Hematopoietic multipotent progenitor cell treated with erythropoietin and hydrocortisone succinate and interleukin-3 and kit ligand, for 8 days (in vitro differentiated cells): ENCODE results near the gene ST7L.
A peak's percentile ranks its signal among the peaks of the same experiment; 100 is the strongest.
"Not testable (repeated sequence)": the region's sequence is repeated elsewhere in the genome, so short reads cannot be mapped to it uniquely, and the experiment has no call there.

Experiments used
- DNase-seq: peaks from one replicate; pipeline ENCODE4 v3.0.0-alpha.2; 2015

Gene ST7L

DNA sequence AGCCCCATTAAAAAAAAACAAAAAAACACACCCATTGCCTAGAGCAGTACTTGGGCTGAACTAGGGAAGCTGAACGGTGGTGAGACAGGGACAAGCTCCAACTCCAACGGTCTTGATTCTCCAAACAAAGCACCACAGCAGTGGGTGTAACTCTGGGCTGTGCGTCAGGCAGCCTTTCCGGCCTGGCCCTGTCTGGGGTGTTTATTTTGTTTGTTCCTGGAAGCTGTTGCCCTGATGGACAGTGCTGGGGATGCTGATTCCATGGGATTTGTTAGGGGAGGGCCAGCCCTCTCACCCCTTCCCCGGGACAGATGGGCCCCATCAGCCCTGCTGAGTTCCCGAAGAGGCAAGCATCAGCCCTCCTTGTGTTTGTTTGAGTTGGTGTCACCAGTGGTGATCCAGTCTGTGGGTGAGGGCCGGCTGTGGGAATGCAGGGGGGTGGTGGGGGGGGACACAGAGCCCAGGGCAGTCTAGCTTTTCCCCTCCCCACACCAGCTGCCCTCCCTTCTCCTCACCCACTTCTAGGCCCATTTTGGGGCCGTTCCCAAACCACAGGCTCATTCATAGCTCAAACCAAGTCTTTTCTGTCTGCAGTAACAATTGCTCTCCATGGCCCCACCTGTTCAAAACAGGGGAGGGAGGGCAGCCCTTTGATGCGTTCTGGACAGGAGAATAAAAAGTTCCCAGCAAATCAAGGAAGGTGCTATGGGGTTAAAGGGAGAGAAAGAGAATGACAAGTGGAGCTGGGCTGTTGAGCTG, 105.7 kb downstream of the ST7L start:
- no peak for DNase-seq

DNA sequence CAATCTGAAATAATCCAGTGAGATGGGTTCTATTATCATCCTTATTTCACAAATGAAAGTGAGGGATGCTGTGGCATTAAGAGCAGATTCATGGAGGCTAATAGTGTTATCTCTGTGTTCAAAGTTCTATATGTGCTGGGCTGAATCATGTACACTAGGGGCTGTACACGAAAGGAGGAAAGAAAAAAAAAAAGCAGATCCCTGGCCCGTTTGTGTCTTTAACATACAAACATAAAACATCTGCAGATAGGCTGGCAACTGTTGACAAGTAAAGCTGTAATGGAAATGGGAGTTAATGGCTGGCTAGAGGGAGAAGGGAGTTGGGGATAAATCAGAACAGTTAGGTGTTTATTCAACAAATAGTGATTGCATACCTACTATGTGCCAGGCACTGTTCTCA, 107.0 kb downstream of the ST7L start:
- no peak for DNase-seq

DNA sequence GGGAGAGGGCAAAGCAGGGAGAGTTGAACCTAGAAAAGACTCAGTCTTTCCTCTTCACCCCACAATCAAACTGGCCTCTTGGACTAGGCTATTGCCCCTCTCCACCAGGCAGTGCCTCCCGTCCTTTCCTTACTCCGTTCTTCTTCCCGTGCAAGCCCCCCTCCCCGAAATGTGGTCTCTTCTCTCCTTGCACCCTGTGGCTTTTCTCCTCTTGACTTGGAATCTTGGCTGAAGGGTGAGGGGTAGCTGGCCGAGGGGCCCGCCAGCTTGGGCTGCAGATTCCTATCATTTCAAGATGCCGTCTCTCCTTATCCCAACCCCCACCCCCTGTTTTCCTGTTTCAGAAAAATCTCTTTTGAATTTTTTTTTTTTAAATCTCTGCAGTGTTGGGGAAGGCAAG, 108.6 kb downstream of the ST7L start:
- no peak for DNase-seq

DNA sequence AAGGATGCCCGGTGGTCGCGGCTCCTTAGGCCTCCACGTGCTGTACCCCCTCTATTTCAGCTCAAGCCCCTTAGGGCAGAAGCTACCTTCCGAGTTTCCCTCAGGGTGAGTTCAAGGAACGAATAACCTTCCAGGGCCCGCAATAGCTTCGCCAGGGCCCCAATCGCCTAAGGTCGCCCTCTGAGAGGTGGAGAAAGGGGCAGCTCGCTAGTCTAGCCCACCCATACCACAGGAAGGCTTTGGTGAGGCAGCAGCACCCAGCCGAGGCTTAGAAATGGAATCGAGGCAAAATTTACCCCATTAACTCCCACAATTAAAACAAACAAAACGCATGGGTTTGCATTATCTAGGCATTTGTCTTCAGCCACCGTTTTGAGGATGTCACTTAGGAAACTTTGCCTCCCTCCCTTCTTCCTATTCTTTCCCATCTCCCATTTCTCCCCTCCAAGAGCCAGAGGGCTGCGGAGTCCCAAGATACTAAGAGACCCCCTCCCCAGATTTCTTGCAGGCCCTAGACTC, 109.2 kb downstream of the ST7L start:
- no peak for DNase-seq

DNA sequence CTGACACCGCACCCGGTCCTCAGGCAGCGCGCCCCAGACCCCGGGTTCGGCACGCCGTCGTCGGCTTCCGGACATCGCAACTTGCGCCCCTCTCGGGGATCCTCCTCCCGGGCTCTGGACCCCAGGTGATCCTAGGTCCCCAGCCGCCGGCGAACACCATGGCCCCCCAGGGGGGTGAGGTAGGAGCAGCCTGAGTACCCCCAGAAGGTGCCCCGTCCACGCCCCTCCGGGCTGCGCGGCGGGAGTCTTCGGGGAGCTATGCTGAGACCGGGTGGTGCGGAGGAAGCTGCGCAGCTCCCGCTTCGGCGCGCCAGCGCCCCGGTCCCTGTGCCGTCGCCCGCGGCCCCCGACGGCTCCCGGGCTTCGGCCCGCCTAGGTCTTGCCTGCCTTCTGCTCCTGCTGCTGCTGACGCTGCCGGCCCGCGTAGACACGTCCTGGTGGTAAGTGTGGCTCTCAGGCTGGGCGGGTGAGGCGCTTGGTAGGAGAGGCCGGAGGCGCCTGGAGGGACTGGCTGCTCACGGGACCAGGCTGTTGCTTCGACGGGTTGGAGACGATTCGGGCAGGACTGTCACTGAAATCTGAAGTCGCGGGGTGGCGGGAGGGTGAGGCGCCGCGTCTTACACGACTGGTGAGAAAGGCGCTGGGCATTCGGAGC, 109.8 kb downstream of the ST7L start:
- no peak for DNase-seq

DNA sequence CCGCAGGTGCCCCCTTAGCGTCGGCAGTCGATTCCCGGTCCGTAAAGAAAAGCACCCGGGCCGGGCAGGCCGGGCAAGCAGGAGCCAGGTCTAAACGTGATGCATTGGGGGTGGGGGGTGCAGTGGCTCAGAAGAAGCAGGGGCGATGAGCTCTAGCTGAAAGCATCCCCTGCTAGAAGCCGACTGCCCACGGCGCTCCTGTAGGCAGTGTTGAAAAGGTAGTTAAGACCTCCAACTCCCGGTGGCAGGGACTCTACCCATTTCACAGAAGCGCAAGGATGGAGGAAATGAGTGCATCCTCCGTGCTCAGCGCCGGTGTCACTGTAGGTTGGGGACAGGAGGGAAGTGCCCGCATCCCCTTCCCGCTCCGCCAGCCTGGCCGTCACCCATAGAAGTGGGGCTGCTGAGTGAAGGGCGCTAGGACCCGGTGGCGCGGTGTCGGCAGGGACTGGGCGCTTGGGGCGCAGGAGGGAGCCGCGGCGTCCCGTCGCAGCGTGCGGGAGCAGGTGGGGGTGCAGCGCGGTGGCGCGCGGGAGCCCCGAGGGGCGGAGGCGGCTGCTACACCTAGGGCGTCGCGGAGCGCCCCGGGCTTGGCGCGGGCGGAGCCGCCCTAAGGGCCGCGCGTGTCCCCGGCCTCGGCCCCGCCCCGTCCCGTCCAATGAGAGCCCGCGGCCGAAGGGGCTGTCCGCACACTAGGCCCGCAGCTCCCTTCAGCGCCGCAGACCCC, 110.5 kb downstream of the ST7L start, which contains the start of gene WNT2B:
Gene WNT2B (plus strand): TSS at position 688 of the 727 bp plus-strand sequence. CDS start 298 bp downstream, outside the sequence.
- no peak for DNase-seq

DNA sequence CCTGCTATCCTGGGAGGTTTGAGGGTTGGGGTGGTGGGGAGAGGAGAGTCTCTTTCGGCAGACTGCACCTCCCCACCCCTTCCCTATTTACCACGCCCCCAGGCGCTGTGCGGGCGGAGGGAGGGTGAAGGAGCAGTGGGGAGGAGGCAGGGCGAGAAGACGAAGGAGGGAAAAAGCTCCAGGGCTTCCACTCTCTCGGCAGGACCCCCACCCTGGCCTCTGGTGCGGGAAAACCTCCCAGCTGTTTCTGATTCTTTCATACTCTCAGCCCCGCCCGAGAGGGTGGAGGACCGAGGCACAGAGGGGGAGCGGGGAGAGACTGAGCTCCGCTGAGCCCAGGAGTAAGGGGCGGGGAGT, 111.0 kb downstream of the ST7L start:
- DNase-seq = no peak

DNA sequence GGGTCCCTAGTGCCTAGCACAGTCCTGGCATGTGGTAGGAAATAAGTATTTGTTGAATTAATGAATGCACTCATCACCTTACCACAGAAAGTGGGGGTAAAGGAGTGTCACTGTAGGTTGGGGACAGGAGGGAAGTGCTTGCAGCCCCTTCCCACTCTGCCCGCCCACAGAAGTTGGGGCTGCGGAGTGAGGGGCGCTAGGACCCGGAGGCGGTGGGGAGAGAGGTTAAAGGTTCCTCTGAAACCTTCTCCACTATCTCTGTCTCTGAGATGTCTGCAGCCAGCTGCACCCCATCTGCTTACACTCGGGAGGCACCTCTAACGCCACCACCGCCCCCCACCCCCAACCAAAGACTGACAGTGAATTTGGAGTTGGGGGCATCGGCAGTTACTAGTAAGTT, 111.6 kb downstream of the ST7L start:
- DNase-seq = no peak

DNA sequence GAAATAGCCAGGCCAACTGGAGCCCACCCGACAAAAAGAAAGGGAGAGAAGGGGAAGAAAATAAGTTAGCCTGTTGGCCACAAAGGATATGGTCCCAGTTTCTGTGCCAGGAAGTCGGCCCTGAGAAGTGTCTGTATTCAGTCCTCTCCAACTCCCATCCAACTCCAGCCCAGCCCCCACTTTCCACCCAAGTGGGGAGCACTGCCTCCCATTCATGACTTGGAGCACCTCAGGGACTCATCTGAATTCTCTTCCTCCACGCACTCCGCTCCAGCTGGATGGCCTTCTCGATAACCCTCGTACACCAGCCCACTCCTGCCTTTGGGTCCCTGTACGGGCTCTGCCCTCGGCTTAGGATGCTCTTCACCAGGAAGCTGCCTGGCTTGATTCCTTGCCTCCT, 112.2 kb downstream of the ST7L start:
- no peak for DNase-seq

DNA sequence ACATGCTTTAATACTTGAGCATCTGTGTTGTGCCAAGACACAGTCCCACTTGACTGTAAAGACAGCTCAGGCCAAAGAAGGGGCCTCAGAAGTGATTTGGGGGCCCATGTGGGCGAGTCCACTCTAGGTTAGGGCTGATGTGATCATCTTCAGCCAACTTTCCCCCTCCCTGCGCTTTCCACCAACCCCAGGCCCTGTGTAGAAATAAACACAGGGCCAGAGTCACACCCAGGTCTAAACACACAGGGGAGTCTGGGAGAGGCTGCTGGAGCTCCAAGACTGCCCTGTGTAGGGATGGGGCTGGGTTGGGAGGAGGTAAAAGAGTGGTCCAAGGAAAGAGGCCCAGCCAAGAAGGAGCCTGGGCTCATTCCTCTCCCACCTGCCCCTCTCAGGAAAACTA, 112.6 kb downstream of the ST7L start:
- no peak for DNase-seq

DNA sequence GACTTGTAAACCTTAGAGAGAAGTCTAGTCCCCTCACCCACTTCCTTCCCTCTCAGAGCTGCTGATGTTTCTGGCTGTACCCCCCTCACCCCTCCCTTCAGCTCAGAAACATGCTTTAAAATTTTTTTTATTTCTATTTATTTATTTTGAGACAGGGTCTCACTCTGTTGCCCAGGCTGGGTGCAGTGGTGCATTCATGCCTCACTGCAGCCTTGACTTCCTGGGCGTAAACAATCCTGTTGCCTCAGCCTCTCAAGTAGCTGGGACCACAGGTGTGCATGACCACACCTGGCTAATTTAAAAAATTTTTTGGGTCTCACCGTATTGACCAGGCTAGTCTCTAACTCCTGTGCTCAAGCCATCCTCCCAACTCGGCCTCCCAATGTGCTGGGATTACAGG, 113.1 kb downstream of the ST7L start:
- no peak for DNase-seq

DNA sequence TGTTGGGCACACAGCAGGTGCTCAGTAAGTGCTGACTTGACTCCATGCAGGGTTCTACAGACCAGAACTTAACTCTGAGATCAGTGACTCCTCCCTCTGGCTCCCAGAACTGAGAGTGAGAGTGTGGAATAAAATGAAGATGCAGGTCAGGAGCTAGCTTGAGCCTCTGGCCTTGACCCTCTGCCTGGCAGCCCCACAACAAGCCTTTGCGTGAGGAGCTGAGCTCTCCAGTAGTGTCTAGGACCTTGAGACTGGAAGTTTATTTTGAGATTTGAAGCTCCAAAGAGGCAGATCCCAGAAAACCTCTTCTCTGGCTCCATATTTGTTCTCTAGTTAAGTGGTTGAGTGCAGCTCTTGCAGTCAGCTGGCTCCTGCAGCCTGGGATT, 113.5 kb downstream of the ST7L start:
- DNase-seq = no peak

DNA sequence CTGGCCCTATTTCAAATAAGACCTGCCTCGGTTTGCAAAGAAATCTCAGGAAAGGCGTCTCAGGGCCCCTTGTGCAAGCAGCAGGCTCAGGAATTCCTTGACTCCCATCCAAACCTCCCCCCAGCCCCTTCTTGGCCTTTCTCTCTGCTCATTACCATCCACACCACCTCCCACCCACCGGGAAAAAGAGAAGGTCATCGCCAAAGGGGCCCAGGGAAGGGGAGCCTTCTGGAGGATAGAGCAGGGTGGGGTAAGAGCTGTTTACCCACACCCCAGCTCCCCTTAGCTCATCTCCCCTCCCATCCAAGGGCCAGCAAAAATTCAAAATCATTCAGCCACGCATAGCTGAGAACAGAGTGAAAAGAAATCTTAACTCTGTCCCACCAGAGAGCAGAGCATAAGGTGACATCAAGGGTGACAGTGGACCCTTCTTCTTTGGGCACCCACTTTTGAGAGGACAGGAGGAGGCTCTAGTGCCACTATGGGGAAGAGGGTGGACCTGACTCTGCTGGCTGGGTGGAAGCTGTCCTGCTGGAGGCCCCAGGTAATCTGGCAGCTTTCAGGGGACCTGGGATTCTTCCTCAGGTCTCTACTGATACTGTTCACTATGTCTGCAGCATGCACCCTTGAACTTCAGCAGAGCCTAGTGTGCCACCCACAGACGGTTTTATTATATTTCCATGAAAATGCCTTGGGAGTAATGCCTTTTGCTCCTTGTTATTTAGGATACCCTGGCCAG, 114.1 kb downstream of the ST7L start:
- no peak for DNase-seq

DNA sequence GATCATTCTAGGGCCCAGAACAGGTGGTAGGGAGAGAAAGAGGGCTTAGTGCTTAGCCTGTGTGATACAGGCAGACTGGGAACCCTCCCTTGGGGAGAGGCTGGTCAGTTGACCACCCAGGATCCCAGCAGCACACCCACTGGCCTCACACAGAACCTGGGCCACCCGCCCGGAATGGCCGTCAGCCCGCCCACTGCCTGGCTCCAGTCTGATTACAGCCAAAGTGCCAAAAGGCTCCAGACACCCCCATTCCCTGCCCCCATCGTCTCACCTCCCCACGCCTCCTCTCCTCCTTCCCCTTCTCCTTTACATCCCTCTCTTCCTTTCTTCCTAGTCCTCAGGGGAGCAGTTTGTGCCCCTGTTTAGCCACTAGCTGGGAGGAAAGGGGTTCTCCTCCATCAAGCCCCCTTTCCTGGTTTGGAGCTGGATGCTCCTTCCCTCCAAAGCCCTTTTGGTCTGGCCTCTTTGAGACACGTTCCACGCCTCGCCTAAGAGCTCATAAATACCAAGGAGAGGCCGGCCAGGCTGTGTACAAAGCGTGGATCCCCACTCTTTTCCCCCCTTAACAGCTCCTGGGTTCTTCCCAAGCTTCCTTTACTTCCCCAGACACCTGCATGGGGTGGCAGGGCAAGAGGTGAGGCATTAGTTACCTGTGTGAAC, 114.8 kb downstream of the ST7L start:
- no peak for DNase-seq

DNA sequence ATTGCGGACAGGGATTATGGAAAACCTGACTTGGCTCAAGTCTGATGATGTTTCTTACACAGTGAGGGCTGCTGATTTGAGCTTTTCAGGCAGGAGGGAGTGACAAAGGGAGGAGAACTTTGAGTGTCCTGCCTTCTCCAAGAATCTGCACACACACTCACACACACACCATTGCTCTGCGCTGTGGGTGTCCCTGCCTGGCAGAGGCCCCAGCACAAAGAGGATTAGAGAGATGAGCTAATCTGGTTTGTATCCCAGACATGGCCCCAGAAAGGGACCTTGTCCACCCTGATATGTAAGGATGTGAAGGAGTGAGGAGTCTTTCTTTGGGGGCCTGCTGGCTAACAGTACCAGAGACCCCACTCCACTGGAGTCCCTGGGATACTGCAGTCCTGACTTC, 116.1 kb downstream of the ST7L start:
- no peak for DNase-seq

DNA sequence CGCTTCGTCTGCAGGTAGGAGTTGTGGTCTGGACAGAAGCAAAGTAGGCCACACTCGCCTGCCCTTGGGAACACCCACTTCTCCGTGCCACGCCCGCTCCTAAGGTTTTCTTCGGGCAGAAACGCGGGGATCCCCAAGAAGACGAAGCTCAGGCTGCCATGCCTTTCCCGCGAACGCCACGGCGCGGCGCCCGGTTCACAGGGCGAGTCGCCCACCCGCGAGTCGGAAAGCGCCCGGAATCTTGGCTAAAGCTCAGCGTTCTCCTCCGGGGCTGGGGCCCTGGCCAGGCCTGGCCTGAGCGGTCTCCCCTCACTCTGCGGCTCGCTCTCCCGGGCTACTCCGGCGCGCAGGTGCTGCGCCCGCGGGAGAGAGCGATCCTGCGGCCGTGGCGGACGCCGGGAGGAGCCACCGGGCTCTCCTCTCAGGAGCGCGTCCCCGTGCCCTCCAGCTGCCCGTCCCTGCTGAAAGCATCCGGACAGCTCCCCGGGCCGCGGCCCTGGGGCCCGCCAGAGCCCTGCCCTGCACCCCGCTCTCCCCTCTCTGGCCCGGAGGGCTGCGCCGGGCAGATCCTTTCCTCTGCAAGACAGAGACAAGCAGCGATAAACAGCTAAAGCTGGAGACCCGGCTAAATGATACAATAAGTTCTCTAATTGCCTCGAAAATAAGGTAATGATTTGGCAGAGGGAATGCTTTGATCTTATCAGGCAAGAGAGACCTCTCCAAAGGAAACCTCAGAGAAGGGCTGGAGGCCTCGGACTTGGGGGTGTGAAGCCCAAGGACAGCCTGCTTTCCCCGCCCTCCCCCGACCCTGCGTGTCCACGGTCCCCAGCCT, 116.9 kb downstream of the ST7L start:
- peak; percentile 50 for DNase-seq

DNA sequence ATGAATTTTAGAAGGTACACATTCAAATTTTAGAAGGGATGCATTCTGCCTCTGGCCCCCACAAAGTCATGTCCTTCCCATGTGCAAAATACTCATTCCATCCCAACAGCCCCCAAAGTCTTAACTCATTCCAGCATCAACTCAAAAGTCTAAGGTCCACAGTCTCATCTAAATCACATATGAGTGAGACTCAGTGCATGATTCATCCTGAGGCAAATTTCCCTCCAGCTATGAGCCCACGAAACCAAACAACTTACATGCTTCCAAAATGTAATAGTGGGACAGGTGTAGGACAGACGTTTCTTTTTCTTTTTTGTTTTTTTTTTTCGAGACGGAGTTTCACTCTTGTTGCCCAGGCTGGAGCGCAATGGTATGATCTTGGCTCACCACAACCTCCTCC, 122.7 kb downstream of the ST7L start:
- DNase-seq = no peak

DNA sequence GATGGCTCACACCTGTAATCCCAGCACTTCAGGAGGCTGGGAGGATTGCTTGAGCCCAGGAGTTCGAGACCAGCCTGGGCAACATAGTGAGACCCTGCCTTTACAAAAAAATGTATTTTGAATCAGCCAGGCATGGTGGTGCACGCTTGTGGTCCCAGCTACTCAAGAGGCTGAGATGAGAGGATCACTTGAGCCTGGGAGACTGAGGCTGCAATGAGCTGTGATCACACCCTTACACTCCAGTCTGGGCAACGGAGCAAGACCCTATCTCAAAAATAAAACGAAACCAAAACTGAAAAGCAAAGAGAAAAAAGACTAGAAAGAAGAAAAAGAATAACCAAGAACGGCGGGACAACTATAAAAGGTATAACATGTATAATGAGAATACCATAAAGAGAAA, 125.6 kb downstream of the ST7L start:
- DNase-seq = no peak

DNA sequence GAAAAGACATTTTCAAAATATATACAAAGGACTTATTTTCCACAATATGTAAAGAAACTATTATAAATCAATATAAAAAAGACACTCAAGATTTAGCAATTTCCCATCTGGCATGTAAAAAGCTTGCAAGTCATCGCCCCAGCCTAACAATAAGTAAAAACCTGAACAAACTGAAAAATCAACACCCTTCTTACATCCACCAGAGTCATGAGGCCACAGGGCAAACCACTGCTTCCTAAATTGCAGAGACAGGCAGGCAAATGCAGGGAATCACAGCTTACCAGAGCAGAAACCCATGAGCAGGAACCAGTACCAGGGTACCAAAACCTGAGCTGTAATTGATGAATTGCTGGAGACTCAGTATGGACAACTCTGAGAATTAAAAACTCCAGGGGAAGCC, 126.9 kb downstream of the ST7L start:
- no peak for DNase-seq

DNA sequence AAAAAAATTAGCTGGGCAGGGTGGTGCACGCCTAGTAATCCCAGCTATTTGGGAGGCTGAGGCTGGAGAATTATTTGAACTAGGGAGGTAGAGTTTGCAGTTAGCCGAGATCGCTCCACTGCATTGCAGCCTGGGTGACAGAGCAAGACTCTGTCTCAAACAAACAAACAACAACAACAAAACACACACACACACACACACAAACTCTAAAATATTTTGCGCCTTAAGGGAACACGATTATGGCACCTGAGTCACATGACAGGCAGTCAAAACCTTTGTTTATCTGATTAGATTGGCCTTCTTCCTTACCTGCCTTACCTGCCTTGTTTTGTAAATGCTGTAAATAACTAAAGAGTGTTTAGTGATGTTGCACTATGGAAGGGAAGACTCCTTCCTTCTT, 130.8 kb downstream of the ST7L start:
- no peak for DNase-seq

DNA sequence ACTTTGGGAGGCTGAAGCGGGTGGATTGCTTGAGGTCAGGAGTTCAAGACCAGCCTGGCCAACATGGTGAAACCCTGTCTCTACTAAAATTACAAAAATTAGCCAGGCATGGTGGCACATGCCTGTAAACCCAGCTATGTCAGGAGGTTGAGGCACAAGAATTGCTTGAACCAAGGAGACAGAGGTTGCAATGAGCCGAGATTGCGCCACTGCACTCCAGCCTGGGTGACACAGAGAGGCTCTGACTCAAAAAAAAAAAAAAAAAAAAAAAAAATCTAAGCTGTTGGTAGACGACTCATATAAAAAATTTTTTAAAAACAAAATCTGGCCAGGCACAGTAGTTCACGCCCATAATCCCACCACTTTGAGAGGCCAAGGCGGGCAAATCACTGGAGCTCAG, 131.3 kb downstream of the ST7L start:
- DNase-seq = not testable (repeated sequence)

DNA sequence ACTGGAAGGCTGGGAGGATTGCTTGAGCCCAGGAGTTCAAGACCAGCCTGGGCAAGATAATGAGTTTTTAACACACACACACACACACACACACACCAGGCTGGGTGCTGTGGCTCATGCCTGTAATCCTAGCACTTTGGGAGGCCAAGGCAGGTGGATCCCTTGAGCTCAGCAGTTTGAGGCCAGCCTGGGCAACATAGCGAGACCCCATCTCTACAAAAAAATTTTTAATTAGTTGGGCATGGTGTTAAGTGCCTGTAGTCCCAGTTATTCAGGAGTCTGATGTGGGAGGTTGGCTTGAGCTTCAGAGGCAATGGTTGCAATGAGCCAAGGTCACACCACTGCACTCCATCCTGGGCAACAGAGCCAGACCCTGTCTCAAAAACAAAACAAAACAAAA, 132.9 kb downstream of the ST7L start:
- DNase-seq = not testable (repeated sequence)
